H1 (cell line): ENCODE measurements around the gene AP1M1.

Experiments
- ATF2 ChIP-seq: IDR thresholded peaks from 2 replicates; pipeline ENCODE4 v1.6.1; 2012; ENCODE audit warnings: low read length, inconsistent platforms
- CTCF ChIP-seq, 3 experiments: IDR thresholded peaks; 1 replicate in 2 of 3; 2 replicates in 1 of 3; pipeline versions ENCODE4 v1.5.1 to v1.6.1; 2011; ENCODE audit warnings: low read length in 3 of 3, mild to moderate bottlenecking in 3 of 3, inconsistent platforms in 2 of 3, low read depth in 1 of 3, moderate library complexity in 1 of 3; ENCODE audit not compliant: insufficient read depth in 1 of 3; ENCODE audit errors: control extremely low read depth in 1 of 3
- EP300 ChIP-seq, 2 experiments: IDR thresholded peaks; 1 replicate in 1 of 2; 2 replicates in 1 of 2; pipeline ENCODE4 v1.6.1; 2011 to 2012; ENCODE audit warnings: low read depth in 2 of 2, low read length in 2 of 2, mild to moderate bottlenecking in 2 of 2, borderline replicate concordance in 1 of 2, inconsistent platforms in 1 of 2, moderate library complexity in 1 of 2
- MAX ChIP-seq: IDR thresholded peaks from 2 replicates; pipeline ENCODE4 v1.6.1; 2012; ENCODE audit warnings: inconsistent platforms
- POLR2A ChIP-seq, 2 experiments: IDR thresholded peaks; 1 replicate in 1 of 2; 2 replicates in 1 of 2; pipeline ENCODE4 v1.6.1; 2011; ENCODE audit warnings: low read depth in 2 of 2, low read length in 2 of 2, mild to moderate bottlenecking in 2 of 2; ENCODE audit errors: control extremely low read depth in 1 of 2
- POLR2AphosphoS5 ChIP-seq: IDR thresholded peaks from 2 replicates; pipeline ENCODE4 v1.6.1; 2011; ENCODE audit warnings: low read depth, low read length

GRCh38 chr19:16218851-16219250, 21.1 kb downstream of the AP1M1 start:
- TF ChIP-seq POLR2AphosphoS5: no peak
- TF ChIP-seq MAX: no peak
- no peak for TF ChIP-seq CTCF (IDR thresholded peaks at IDR 0.05; ENCODE audit: control extremely low read depth in 1 of 3, insufficient read depth in 1 of 3, low read depth in 1 of 3, low read length in 3 of 3)
- no peak for TF ChIP-seq POLR2A (IDR thresholded peaks at IDR 0.05; ENCODE audit: control extremely low read depth in 1 of 2, low read depth in 2 of 2, low read length in 2 of 2)
- TF ChIP-seq ATF2: no peak
- no peak for TF ChIP-seq EP300 (IDR thresholded peaks at IDR 0.05; ENCODE audit: borderline replicate concordance in 1 of 2, low read depth in 2 of 2, low read length in 2 of 2)
